ENCODE measurements around the gene NRN1L.
"Not testable (repeated sequence)": the region's sequence is repeated elsewhere in the genome, so short reads cannot be mapped to it uniquely, and the experiment has no call there.

Gene NRN1L

GRCh38 chr16:67882374-67883145 lies 2.1 kb upstream of the NRN1L start:
- no peak for DNase-seq (ENCODE audit: low read depth in 3 of 3)

- DNase-seq (ENCODE audit: low read depth in 3 of 3): no peak
Observed at GRCh38 chr16:67883146-67883871, 1.4 kb upstream of the NRN1L start.

- DNase-seq (ENCODE audit: low read depth in 3 of 3): peak; percentile 41 to 72 (median 56)
Observed at GRCh38 chr16:67883872-67884261, 818 bp upstream of the NRN1L start.

GRCh38 chr16:67885545-67885944 lies 860 bp downstream of the NRN1L start:
- no peak for DNase-seq (ENCODE audit: low read depth in 3 of 3)

GRCh38 chr16:67885976-67886375 lies 1.3 kb downstream of the NRN1L start:
- no peak for DNase-seq (ENCODE audit: low read depth in 3 of 3)

GRCh38 chr16:67886387-67886786 lies 1.7 kb downstream of the NRN1L start:
- no peak for DNase-seq (ENCODE audit: low read depth in 3 of 3)

- DNase-seq (ENCODE audit: low read depth in 3 of 3): no peak
Observed at GRCh38 chr16:67888331-67888730, 3.6 kb downstream of the NRN1L start.

- no peak for DNase-seq (ENCODE audit: low read depth in 3 of 3)
Observed at GRCh38 chr16:67892375-67892774, 7.7 kb downstream of the NRN1L start.

GRCh38 chr16:67892899-67893742 lies 8.4 kb downstream of the NRN1L start, which contains the start of gene PSKH1:
Gene PSKH1, plus strand, starts transcription at chr16:67893254. Its CDS starts 15,496 bp downstream, at chr16:67908750.
- DNase-seq (ENCODE audit: low read depth in 3 of 3): peak; percentile 92 to 95 (median 92)

GRCh38 chr16:67893743-67894399 lies 9.2 kb downstream of the NRN1L start:
- no peak for DNase-seq (ENCODE audit: low read depth in 3 of 3)

GRCh38 chr16:67897231-67897630 lies 12.5 kb downstream of the NRN1L start:
- DNase-seq (ENCODE audit: low read depth in 3 of 3): no peak

GRCh38 chr16:67901734-67902133 lies 17.0 kb downstream of the NRN1L start:
- DNase-seq (ENCODE audit: low read depth in 3 of 3): no peak

- no peak for DNase-seq (ENCODE audit: low read depth in 3 of 3)
Observed at GRCh38 chr16:67902831-67903230, 18.1 kb downstream of the NRN1L start.

- DNase-seq (ENCODE audit: low read depth in 3 of 3): no peak
Observed at GRCh38 chr16:67907397-67908180, 22.9 kb downstream of the NRN1L start.

- no peak for DNase-seq (ENCODE audit: low read depth in 3 of 3)
Observed at GRCh38 chr16:67909056-67909742, 24.5 kb downstream of the NRN1L start.

- DNase-seq (ENCODE audit: low read depth in 3 of 3): no peak
Observed at GRCh38 chr16:67910158-67910557, 25.5 kb downstream of the NRN1L start.

- no peak for DNase-seq (ENCODE audit: low read depth in 3 of 3)
Observed at GRCh38 chr16:67914758-67915495, 30.2 kb downstream of the NRN1L start.

- DNase-seq (ENCODE audit: low read depth in 3 of 3): not testable (repeated sequence)
Observed at GRCh38 chr16:67915496-67915769, 30.7 kb downstream of the NRN1L start.

- DNase-seq (ENCODE audit: low read depth in 3 of 3): no peak
Observed at GRCh38 chr16:67915831-67916723, 31.4 kb downstream of the NRN1L start.

Measured in stimulated activated CD4-positive, alpha-beta T cell treated with anti-CD3 and anti-CD28 coated beads, TNF-alpha, amount 100 ng/mL, for 48 hours (primary cell).